Coronary artery (tissue), 2 donors: ENCODE results near the gene NDUFA5.

Source experiments
- DNase-seq: peaks from one replicate; pipeline ENCODE4 v3.0.0-alpha.2; 2017; ENCODE audit warnings: low spot score
- H3K27ac ChIP-seq, 2 donors: fragments of 200-600 bp; sonication (generic); one replicate each; pipeline ENCODE4 v1.5.1; 2016 to 2019
- H3K4me3 ChIP-seq: fragments of 200-600 bp; sonication (generic); 2 replicates; pipeline ENCODE4 v1.5.1; 2016; ENCODE audit warnings: mild to moderate bottlenecking, moderate library complexity
- TF ChIP-seq, protein P1 (sequence below): fragments of 200-600 bp; sonication (generic); IDR thresholded peaks from one replicate; pipeline ENCODE4 v1.5.1; 2019; ENCODE audit warnings: antibody characterized with exemption

The NDUFA5 gene

DNA sequence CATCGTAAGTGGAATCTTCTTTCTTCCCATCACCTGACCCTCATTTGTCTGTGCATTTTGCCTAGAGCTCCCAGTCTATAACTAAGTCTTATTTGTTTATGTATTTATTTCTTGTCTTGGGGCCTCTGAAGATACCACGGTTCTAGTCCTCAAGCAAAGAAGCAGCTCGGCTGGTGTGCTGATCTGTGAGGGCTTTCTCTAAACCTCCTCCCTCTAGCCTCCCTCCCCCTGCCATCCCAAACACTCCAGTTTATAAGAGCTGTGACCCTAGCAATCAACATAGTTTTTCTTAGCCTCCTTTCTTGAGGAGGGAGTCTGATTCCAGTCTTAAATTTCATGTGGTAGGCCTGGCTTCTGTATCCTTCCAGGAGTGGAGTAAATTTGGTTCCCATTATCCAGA is 15.7 kb upstream of the NDUFA5 start:
- TF ChIP-seq, protein P1, sequence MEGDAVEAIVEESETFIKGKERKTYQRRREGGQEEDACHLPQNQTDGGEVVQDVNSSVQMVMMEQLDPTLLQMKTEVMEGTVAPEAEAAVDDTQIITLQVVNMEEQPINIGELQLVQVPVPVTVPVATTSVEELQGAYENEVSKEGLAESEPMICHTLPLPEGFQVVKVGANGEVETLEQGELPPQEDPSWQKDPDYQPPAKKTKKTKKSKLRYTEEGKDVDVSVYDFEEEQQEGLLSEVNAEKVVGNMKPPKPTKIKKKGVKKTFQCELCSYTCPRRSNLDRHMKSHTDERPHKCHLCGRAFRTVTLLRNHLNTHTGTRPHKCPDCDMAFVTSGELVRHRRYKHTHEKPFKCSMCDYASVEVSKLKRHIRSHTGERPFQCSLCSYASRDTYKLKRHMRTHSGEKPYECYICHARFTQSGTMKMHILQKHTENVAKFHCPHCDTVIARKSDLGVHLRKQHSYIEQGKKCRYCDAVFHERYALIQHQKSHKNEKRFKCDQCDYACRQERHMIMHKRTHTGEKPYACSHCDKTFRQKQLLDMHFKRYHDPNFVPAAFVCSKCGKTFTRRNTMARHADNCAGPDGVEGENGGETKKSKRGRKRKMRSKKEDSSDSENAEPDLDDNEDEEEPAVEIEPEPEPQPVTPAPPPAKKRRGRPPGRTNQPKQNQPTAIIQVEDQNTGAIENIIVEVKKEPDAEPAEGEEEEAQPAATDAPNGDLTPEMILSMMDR = no peak
- H3K4me3 ChIP-seq = no peak overlapping the region
- H3K27ac ChIP-seq = no peak overlapping the region
- DNase-seq = no peak

DNA sequence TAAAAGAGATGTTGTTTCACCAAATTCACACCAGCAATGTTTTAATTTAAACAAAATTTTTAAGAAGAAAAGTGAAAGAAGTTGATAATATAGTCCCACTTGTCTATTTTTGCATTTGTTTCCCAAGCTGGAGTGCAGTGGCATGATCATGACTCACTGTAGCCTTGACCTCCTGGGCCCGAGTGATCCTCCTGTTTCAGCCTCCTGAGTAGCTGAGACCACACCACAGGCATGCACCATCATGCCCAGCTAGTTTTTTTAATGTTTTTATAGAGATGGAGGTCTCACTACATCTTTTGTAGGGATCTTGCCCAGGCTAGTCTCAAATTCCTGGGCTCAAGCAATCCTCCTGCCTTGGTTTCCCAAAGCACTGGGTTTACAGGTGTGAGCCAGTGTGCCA is 14.1 kb upstream of the NDUFA5 start:
- Histone ChIP-seq H3K27ac (no peak overlapping the region), H3K4me3 (no peak overlapping the region)
- TF ChIP-seq, protein P1 = no peak
- DNase-seq = no peak

DNA sequence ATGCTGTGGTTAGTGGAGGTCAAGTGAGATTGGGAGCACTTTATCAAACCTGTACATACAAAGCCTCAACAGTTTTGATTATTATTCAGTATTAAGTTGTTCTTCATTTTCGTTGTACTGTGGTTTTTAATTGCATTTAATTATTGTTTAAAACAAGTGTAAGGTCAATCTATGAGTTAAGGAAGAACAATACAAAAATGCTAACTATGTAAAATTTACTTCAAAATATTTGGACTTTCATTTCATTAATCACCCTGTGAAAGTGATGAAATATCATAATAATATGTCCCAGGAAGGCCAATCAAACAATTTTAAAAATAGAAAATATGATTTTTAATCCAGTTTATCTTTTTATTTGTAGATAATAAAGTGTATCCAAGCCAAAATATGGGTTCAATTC is 13.6 kb upstream of the NDUFA5 start:
- TF ChIP-seq, protein P1 = no peak
- no peak for DNase-seq
- Histone ChIP-seq H3K27ac (no peak overlapping the region), H3K4me3 (no peak overlapping the region)

DNA sequence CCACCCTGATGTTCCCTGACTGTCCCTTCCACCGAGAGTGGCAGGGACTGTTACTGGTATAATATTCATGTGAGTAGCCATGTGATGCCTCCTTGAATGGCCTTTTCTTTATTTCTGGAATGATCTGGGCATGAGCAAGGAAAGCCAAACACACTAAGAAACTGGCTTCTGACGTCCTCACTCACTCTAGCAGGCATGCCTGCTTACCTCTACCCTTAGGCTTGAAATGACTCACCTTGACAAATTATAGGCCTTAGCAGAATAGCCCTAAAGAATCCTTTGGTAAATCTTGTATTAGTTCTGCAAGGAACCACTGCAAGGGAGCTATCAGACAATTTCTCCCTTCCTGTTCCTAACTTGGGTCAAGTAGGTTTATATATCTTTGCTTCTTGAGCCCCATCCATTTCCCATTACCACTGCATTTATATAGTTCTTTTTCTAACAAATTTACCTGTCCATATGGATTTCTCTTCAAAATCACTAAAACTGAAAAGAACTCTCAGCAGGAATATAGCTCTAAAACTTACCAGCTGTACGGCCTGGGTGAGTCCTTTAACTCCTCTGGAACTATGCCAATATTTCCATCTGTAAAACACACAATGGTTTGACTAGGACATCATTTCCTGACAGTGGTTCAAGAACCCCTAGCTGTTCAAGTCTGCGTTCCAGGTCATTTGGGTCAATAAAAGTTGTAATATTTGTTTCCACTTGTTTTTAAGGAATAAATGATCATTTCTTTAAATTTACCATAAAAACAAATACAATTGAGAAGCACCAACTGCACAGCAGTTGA is 13.0 kb upstream of the NDUFA5 start:
- H3K27ac ChIP-seq = no peak overlapping the region
- no peak for DNase-seq
- TF ChIP-seq, protein P1 = no peak
- no peak overlapping the region for H3K4me3 ChIP-seq

DNA sequence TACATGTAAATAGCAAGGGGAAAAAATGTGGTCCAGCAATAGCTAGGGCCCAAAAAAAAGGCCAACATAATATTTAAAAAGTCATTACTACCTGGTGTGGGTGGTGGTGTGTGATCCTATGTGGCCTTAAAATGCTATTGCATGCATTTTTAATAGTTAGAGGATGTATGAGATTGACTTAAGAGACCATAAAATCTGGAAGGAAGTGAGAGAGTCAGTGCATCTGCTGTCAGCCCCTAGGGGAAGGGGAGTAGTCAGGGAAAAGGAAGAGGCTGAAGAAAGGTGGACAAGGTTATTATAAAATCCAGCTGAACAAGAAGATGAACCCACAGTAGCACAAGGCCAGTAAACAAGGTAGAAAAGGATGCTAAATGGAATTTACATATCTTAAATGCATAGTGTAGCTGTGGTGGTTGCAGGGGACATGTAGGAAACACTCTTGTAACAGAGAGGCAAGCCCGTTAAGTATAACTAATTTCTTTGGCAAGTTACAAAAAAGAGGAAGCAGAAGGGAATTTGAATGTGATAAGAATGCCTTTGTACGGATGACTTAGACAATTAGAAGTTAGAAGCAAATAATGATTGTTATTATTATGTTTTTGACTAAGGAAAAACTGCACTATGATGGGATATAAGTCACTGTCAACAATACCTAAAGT is 11.9 kb upstream of the NDUFA5 start:
- no peak overlapping the region for H3K27ac ChIP-seq
- no peak overlapping the region for H3K4me3 ChIP-seq
- DNase-seq = no peak
- TF ChIP-seq, protein P1 = no peak

DNA sequence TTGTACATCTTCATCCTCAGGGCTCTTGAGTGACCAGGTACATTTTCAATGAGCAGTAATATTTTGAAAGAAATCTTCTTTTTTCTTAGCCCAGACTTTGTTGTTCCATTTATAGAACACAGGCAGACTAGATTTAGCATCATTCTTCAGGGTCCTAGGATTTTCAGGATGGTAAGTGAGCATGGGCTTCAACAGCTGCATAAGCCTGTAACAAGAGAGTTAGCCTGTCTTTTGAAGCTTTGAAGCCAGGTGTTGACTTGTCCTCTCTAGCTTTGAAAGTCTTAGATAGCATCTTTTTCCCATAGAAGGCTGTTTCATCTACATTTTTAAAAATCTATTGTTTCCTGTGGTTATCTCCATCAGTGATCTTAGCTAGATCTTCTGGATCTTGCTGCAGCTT is 4.5 kb upstream of the NDUFA5 start:
- Histone ChIP-seq H3K27ac (no peak overlapping the region), H3K4me3 (no peak overlapping the region)
- TF ChIP-seq, protein P1 = no peak
- DNase-seq = no peak
